H9 (cell line): ENCODE measurements around the gene MEIS2. TPM values are rescaled to one million over a fixed set of nuclear protein-coding genes. Genes with fewer than 3 reads are reported as not detected.

Experiments used
- DNase-seq: peaks from one replicate; pipeline ENCODE4 v3.0.0-alpha.2; 2017
- H2AFZ ChIP-seq: one replicate; pipeline ENCODE4 v1.6.1; 2013; ENCODE audit warnings: mild to moderate bottlenecking, low read length, control low read depth, moderate library complexity
- H2AK5ac ChIP-seq: 2 replicates; pipeline ENCODE4 v1.6.1; 2013; ENCODE audit warnings: low read length, control low read depth, mixed read lengths; ENCODE audit not compliant: insufficient read length
- H2BK120ac ChIP-seq: one replicate; pipeline ENCODE4 v1.6.1; 2013; ENCODE audit warnings: low read depth, mild to moderate bottlenecking, low read length, control low read depth, inconsistent platforms; ENCODE audit not compliant: poor library complexity, severe bottlenecking
- H2BK12ac ChIP-seq: 2 replicates; pipeline ENCODE4 v1.6.1; 2013; ENCODE audit warnings: low read length, control low read depth, mixed read lengths, low read depth; ENCODE audit not compliant: insufficient read length
- H2BK15ac ChIP-seq: 2 replicates; pipeline ENCODE4 v1.6.1; 2013; ENCODE audit warnings: low read depth, low read length, control low read depth
- H2BK20ac ChIP-seq: one replicate; pipeline ENCODE4 v1.6.1; 2013; ENCODE audit warnings: low read depth, mild to moderate bottlenecking, low read length, control low read depth, inconsistent platforms; ENCODE audit not compliant: poor library complexity, severe bottlenecking
- H2BK5ac ChIP-seq: 2 replicates; pipeline ENCODE4 v1.6.1; 2013; ENCODE audit warnings: low read length, control low read depth, mixed read lengths; ENCODE audit not compliant: insufficient read length
- H3K14ac ChIP-seq: 2 replicates; pipeline ENCODE4 v1.6.1; 2013; ENCODE audit warnings: low read length, control low read depth; ENCODE audit not compliant: insufficient read depth
- H3K18ac ChIP-seq: 2 replicates; pipeline ENCODE4 v1.6.1; 2013; ENCODE audit warnings: low read depth, mild to moderate bottlenecking, mixed read lengths, low read length, control low read depth; ENCODE audit not compliant: insufficient read length
- H3K23ac ChIP-seq: 2 replicates; pipeline ENCODE4 v1.6.1; 2013; ENCODE audit warnings: low read length, control low read depth, mixed read lengths, low read depth; ENCODE audit not compliant: insufficient read length
- H3K23me2 ChIP-seq: 2 replicates; pipeline ENCODE4 v1.6.1; 2013; ENCODE audit warnings: low read depth, mild to moderate bottlenecking, mixed read lengths, low read length, control low read depth; ENCODE audit not compliant: insufficient read length, poor library complexity, severe bottlenecking
- H3K27ac ChIP-seq: 2 replicates; pipeline ENCODE4 v1.5.1; 2013; ENCODE audit warnings: low read length, control low read depth, mixed read lengths, low read depth; ENCODE audit not compliant: insufficient read length
- H3K27me3 ChIP-seq: 2 replicates; pipeline ENCODE4 v1.6.1; 2013; ENCODE audit warnings: low read length, control low read depth, inconsistent platforms; ENCODE audit not compliant: insufficient read depth
- H3K4ac ChIP-seq: 2 replicates; pipeline ENCODE4 v1.6.1; 2013; ENCODE audit warnings: low read depth, mild to moderate bottlenecking, control low read depth, inconsistent platforms, low read length, moderate library complexity
- H3K4me1 ChIP-seq: 2 replicates; pipeline ENCODE4 v1.6.1; 2013; ENCODE audit warnings: low read length, control low read depth, inconsistent platforms; ENCODE audit not compliant: insufficient read depth
- H3K4me2 ChIP-seq: 2 replicates; pipeline ENCODE4 v1.6.1; 2013; ENCODE audit warnings: low read length, control low read depth, mixed read lengths; ENCODE audit not compliant: insufficient read length, insufficient read depth
- H3K56ac ChIP-seq: 2 replicates; pipeline ENCODE4 v1.6.1; 2013; ENCODE audit warnings: low read depth, mild to moderate bottlenecking, mixed read lengths, low read length, control low read depth; ENCODE audit not compliant: insufficient read length
- H3K79me1 ChIP-seq: 2 replicates; pipeline ENCODE4 v1.6.1; 2013; ENCODE audit warnings: low read depth, mild to moderate bottlenecking, moderate library complexity, low read length, control low read depth, inconsistent platforms; ENCODE audit not compliant: insufficient read depth, poor library complexity, severe bottlenecking
- H3K79me2 ChIP-seq: 2 replicates; pipeline ENCODE4 v1.6.1; 2013; ENCODE audit warnings: low read length, control low read depth, inconsistent platforms; ENCODE audit not compliant: insufficient read depth
- H3K9ac ChIP-seq: 2 replicates; pipeline ENCODE4 v1.6.1; 2013; ENCODE audit warnings: low read length, control low read depth, mixed read lengths; ENCODE audit not compliant: insufficient read length; ENCODE audit errors: extremely low read depth
- H3K9me3 ChIP-seq: one replicate; pipeline ENCODE4 v1.6.1; 2013; ENCODE audit warnings: low read depth, low read length, inconsistent platforms; ENCODE audit not compliant: control insufficient read depth
- H3T11ph ChIP-seq: one replicate; pipeline ENCODE4 v1.6.1; 2013; ENCODE audit warnings: mild to moderate bottlenecking, low read length, control low read depth, inconsistent platforms
- H4K20me1 ChIP-seq: one replicate; pipeline ENCODE4 v1.6.1; 2013; ENCODE audit not compliant: control insufficient read depth, insufficient read length, insufficient read depth
- H4K5ac ChIP-seq: 2 replicates; pipeline ENCODE4 v1.6.1; 2013; ENCODE audit warnings: low read depth, mild to moderate bottlenecking, mixed read lengths, low read length, control low read depth; ENCODE audit not compliant: insufficient read length
- H4K8ac ChIP-seq: replicated peaks from 2 replicates; pipeline ENCODE4 v1.6.1; 2013; ENCODE audit warnings: low read length, control low read depth, mixed read lengths, low read depth; ENCODE audit not compliant: insufficient read length
- H4K91ac ChIP-seq: 2 replicates; pipeline ENCODE4 v1.6.1; 2013; ENCODE audit warnings: low read depth, mild to moderate bottlenecking, moderate library complexity, mixed read lengths, low read length, control low read depth; ENCODE audit not compliant: insufficient read length
- H3K27ac Mint-ChIP-seq, 3 experiments: 2 replicates in 2 of 3; 3 replicates in 1 of 3; pipeline ENCODE4 v1.8.0; 2020 to 2021; ENCODE audit warnings: mixed read lengths in 3 of 3, mild to moderate bottlenecking in 1 of 3, moderate library complexity in 1 of 3
- H3K27me3 Mint-ChIP-seq: 2 replicates; pipeline ENCODE4 v1.8.0; 2021; ENCODE audit warnings: low read depth, mild to moderate bottlenecking, moderate library complexity, mixed read lengths
- H3K36me3 Mint-ChIP-seq, 3 experiments: 2 replicates in 2 of 3; 3 replicates in 1 of 3; pipeline ENCODE4 v1.8.0; 2020 to 2021; ENCODE audit warnings: low read depth in 3 of 3, mixed read lengths in 3 of 3; ENCODE audit not compliant: insufficient read depth in 1 of 3
- H3K4me1 Mint-ChIP-seq, 2 experiments: 2 replicates each; pipeline ENCODE4 v1.8.0; 2020; ENCODE audit warnings: mixed read lengths in 2 of 2
- H3K4me3 Mint-ChIP-seq, 2 experiments: 2 replicates in 1 of 2; 3 replicates in 1 of 2; pipeline ENCODE4 v1.8.0; 2020 to 2021; ENCODE audit warnings: mild to moderate bottlenecking in 2 of 2, mixed read lengths in 2 of 2, moderate library complexity in 1 of 2
- H3K9me3 Mint-ChIP-seq, 2 experiments: 2 replicates in 1 of 2; 3 replicates in 1 of 2; pipeline ENCODE4 v1.8.0; 2020; ENCODE audit warnings: mild to moderate bottlenecking in 2 of 2, mixed read lengths in 2 of 2, moderate library complexity in 1 of 2
- WGBS: extraction: QIAGEN DNeasy Blood & Tissue Kit; methylation state at CpG from one replicate; pipeline ENCODE4 v1.1.7; 2013; ENCODE audit warnings: missing lambda C conversion rate, low lambda C conversion rate, mixed read lengths; ENCODE audit not compliant: insufficient read length; ENCODE audit errors: extremely low coverage; 5-methylcytosine and 5-hydroxymethylcytosine counted together
- total RNA-seq: library from RNA; stranded (reverse); gene quantifications from 2 replicates; pipeline ENCODE4 v1.2.1, GENCODE V29; 2021
- TF ChIP-seq, protein P1 (sequence below): fragments of 200-600 bp; sonication (generic); conservative IDR thresholded peaks from 3 replicates; pipeline ENCODE4 v1.8.0; 2021; ENCODE audit warnings: antibody characterized with exemption, mild to moderate bottlenecking

The MEIS2 gene
- total RNA-seq, 1 experiment from 2014 or later, result 0.35 TPM

DNA sequence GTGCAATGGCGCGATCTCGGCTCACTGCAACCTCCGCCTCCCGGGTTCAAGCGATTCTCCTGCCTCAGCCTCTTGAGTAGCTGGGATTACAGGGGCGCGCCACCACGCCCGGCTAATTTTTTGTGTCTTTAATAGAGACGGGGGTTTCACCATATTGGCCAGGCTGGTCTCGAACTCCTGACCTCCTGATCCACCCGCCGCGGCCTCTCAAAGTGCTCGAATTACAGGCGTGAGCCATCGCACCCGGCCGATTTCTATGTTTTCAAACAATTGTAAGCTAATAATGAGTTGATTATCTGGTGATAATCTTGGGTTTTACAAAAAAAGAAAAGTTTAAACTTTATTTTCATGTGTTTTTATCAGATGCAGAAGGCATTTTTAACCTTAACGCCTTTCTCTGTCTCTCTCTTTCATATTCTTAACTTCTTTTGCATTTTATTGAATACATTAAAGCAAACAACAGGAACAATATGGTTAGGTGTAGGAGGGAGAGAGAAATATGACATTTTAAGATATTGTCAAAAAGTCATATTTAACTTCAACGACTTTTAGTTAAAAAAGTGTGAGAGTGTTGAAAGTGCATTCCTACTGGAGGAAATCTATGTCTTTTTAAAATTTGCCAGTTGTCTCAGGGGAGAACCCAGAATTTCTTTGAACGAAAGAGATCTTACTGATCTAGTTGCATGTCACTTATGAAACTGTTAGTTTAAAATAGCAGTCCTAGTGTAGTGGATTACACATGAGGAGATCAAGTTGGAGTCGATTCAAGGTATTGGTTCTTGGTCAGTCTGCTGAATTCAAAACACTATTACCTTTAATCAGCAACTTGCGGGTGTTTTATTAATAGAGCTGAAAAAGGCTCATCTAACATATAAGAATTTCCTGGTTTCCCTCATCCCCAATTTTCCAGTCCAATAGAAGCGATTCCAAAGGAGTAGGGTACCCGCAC is 3.4 kb upstream of the MEIS2 start:
- no peak overlapping the region for H3K4ac ChIP-seq
- peaks cover 48 to 75% of the 10 kb centered on the region in 2 experiments for H3K4me1 Mint-ChIP-seq
- H3K27me3 Mint-ChIP-seq, result peaks cover 99% of the 10 kb centered on the region

More for the DNA sequence above, 3.4 kb upstream of the MEIS2 start:
- no peak overlapping the region for H2BK20ac ChIP-seq
- H3T11ph ChIP-seq, result no peak overlapping the region
- TF ChIP-seq, protein P1, sequence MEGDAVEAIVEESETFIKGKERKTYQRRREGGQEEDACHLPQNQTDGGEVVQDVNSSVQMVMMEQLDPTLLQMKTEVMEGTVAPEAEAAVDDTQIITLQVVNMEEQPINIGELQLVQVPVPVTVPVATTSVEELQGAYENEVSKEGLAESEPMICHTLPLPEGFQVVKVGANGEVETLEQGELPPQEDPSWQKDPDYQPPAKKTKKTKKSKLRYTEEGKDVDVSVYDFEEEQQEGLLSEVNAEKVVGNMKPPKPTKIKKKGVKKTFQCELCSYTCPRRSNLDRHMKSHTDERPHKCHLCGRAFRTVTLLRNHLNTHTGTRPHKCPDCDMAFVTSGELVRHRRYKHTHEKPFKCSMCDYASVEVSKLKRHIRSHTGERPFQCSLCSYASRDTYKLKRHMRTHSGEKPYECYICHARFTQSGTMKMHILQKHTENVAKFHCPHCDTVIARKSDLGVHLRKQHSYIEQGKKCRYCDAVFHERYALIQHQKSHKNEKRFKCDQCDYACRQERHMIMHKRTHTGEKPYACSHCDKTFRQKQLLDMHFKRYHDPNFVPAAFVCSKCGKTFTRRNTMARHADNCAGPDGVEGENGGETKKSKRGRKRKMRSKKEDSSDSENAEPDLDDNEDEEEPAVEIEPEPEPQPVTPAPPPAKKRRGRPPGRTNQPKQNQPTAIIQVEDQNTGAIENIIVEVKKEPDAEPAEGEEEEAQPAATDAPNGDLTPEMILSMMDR, result no peak
- no peak overlapping the region for H3K23ac ChIP-seq
- H4K5ac ChIP-seq, result no peak overlapping the region
- H3K4me2 ChIP-seq, result no peak overlapping the region
- Mint-ChIP-seq H3K9me3 (peaks cover 0 to 8% of the 10 kb centered on the region in 2 experiments; a peak in 3 of 5 replicates), H3K36me3 (no peaks in the 10 kb centered on the region; a peak in 1 of 7 replicates), H3K27ac (no peak overlapping the region), H3K4me3 (peak overlapping the region in 1 of 2 experiments; percentile 96; a peak in 3 of 5 replicates)
- DNase-seq, result no peak
- peaks cover 55% of the 10 kb centered on the region; the same call in 1 of the 2 replicates for H3K27me3 ChIP-seq
- H2BK5ac ChIP-seq, result no peak overlapping the region
- H3K27ac ChIP-seq, result no peak overlapping the region
- peaks cover 49% of the 10 kb centered on the region for H3K23me2 ChIP-seq
- no peaks in the 10 kb centered on the region for H3K9me3 ChIP-seq
- WGBS, result no CpG with 5 or more reads among the region's 27 CpGs
- no peak overlapping the region for H2AK5ac ChIP-seq
- no peak overlapping the region for H3K56ac ChIP-seq
- no peak overlapping the region for H3K14ac ChIP-seq
- no peak overlapping the region for H3K9ac ChIP-seq
- H3K79me2 ChIP-seq, result no peaks in the 10 kb centered on the region
- peaks cover 2% of the 10 kb centered on the region; the same call in 1 of the 2 replicates for H3K4me1 ChIP-seq
- H2AFZ ChIP-seq, result no peak overlapping the region
- H4K8ac ChIP-seq, result no peak overlapping the region
- H2BK120ac ChIP-seq, result no peak overlapping the region
- no peak overlapping the region for H4K91ac ChIP-seq
- no peak overlapping the region for H2BK12ac ChIP-seq
- H3K79me1 ChIP-seq, result no peaks in the 10 kb centered on the region
- H3K18ac ChIP-seq, result no peak overlapping the region
- H2BK15ac ChIP-seq, result no peak overlapping the region
- no peaks in the 10 kb centered on the region for H4K20me1 ChIP-seq
